Cerebellar nuclear complex (tissue), 1 donor: Measurements from ENCODE around the gene ZNG1A.
"Not testable (repeated sequence)": the region's sequence is repeated elsewhere in the genome, so short reads cannot be mapped to it uniquely, and the experiment has no call there.

ENCODE experiments used
- DNase-seq, 2 experiments: peaks; one replicate each; lab custom pipeline; 2025; lab: John Stamatoyannopoulos, UW

Gene ZNG1A

GRCh38 chr9:94992-95391, 83.9 kb downstream of the ZNG1A start:
- not testable (repeated sequence) for DNase-seq

- DNase-seq, result not testable (repeated sequence)
These were observed 84.5 kb downstream of the ZNG1A start for GRCh38 chr9:94323-94722.

GRCh38 chr9:93909-94308, 84.9 kb downstream of the ZNG1A start:
- not testable (repeated sequence) for DNase-seq

GRCh38 chr9:90851-91250, 88.0 kb downstream of the ZNG1A start:
- not testable (repeated sequence) for DNase-seq

- not testable (repeated sequence) for DNase-seq
These were observed 90.3 kb downstream of the ZNG1A start for GRCh38 chr9:88396-89037.

GRCh38 chr9:87860-88259, 91.0 kb downstream of the ZNG1A start:
- not testable (repeated sequence) for DNase-seq

GRCh38 chr9:87105-87504, 91.8 kb downstream of the ZNG1A start:
- not testable (repeated sequence) for DNase-seq

- DNase-seq, result not testable (repeated sequence)
These were observed 92.2 kb downstream of the ZNG1A start for GRCh38 chr9:86697-87096.

- not testable (repeated sequence) for DNase-seq
These were observed 95.7 kb downstream of the ZNG1A start for GRCh38 chr9:82932-83689.

GRCh38 chr9:78333-78732, 100.5 kb downstream of the ZNG1A start:
- DNase-seq, result not testable (repeated sequence)

- DNase-seq, result not testable (repeated sequence)
These were observed 102.5 kb downstream of the ZNG1A start for GRCh38 chr9:76389-76788.

- DNase-seq, result not testable (repeated sequence)
These were observed 104.8 kb downstream of the ZNG1A start for GRCh38 chr9:73900-74525.

- DNase-seq, result not testable (repeated sequence)
These were observed 105.6 kb downstream of the ZNG1A start for GRCh38 chr9:73076-73899.
